Endothelial cell of umbilical vein (primary cell): ENCODE measurements around the gene EXT2.

Experiments used
- EZH2 ChIP-seq: IDR thresholded peaks from 2 replicates; pipeline ENCODE4 v1.6.1; 2012; ENCODE audit warnings: borderline replicate concordance, low read depth, mild to moderate bottlenecking, moderate library complexity, low read length, inconsistent platforms; ENCODE audit not compliant: severe bottlenecking
- FOS ChIP-seq: IDR thresholded peaks from 2 replicates; pipeline ENCODE4 v1.6.1; 2011; ENCODE audit warnings: mild to moderate bottlenecking, low read length, moderate library complexity, borderline replicate concordance; ENCODE audit not compliant: insufficient read depth
- MYC ChIP-seq: IDR thresholded peaks from one replicate; pipeline ENCODE4 v1.6.1; 2011; ENCODE audit warnings: mild to moderate bottlenecking, low read depth, low read length
- POLR2A ChIP-seq: IDR thresholded peaks from 2 replicates; pipeline ENCODE4 v1.6.1; 2012; ENCODE audit warnings: low read depth, mild to moderate bottlenecking, control low read depth, low read length
- POLR2AphosphoS5 ChIP-seq: IDR thresholded peaks from 2 replicates; pipeline ENCODE4 v1.6.1; 2012; ENCODE audit warnings: low read depth, mild to moderate bottlenecking, control low read depth, low read length, moderate library complexity; ENCODE audit not compliant: insufficient read depth
- TF ChIP-seq, protein P1 (sequence below), 2 donors: IDR thresholded peaks; 1 replicate in 1 of 2; 2 replicates in 1 of 2; pipeline ENCODE4 v1.5.1; 2011; ENCODE audit warnings: low read length in 2 of 2, mild to moderate bottlenecking in 2 of 2, moderate library complexity in 2 of 2, control low read depth in 1 of 2, inconsistent platforms in 1 of 2, low read depth in 1 of 2; ENCODE audit not compliant: insufficient read depth in 1 of 2; ENCODE audit errors: extremely low read depth in 1 of 2

DNA sequence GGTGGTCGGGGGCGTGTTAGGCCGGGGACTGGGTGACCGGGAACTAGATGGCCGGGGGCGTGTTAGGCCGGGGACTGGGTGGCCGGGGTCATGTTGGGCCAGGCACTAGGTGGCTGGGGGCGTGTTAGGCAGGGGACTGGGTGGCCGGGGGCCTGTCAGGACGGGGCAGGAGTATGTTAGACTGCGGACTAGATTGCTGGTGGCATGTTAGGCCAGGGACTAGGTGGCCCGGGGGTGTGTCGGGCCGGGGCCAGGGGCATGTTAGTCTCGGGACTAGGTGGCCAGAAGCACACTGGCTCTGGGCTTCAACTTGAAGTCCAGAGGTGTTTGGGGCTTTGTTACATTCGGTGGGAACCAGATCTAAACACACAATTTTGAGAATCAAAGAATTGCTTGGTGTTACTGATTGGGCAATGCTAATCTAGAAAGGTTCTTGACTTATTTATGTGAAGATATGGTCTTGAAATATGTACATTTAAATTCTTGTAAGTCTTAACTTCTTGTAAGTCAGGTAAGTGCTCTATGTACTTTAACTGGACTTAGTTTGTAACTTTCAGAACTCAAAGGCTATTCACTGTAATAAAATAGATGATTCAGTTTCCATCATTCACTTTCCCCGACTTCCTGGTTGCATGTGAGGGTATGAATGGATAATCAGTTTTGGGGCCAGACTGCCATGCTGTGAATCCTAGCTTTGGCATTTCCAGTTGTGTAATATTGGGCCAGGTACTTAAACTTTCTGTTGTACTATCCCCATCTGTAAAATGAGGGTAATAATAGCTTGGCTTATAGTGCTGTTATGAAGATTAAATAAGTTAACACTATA lies 1.1 kb downstream of the EXT2 start:
- TF ChIP-seq POLR2AphosphoS5 (no peak), POLR2A (no peak), FOS (peak; percentile 13), MYC (no peak), EZH2 (no peak)
- TF ChIP-seq, protein P1, sequence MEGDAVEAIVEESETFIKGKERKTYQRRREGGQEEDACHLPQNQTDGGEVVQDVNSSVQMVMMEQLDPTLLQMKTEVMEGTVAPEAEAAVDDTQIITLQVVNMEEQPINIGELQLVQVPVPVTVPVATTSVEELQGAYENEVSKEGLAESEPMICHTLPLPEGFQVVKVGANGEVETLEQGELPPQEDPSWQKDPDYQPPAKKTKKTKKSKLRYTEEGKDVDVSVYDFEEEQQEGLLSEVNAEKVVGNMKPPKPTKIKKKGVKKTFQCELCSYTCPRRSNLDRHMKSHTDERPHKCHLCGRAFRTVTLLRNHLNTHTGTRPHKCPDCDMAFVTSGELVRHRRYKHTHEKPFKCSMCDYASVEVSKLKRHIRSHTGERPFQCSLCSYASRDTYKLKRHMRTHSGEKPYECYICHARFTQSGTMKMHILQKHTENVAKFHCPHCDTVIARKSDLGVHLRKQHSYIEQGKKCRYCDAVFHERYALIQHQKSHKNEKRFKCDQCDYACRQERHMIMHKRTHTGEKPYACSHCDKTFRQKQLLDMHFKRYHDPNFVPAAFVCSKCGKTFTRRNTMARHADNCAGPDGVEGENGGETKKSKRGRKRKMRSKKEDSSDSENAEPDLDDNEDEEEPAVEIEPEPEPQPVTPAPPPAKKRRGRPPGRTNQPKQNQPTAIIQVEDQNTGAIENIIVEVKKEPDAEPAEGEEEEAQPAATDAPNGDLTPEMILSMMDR (IDR thresholded peaks at IDR 0.05; ENCODE audit: extremely low read depth in 1 of 2, insufficient read depth in 1 of 2, low read depth in 1 of 2, low read length in 2 of 2): no peak
